GM10847 (cell line): Measurements from ENCODE around the gene ZNF804B.

Experiments used
- POLR2A ChIP-seq: IDR thresholded peaks from 2 replicates; pipeline ENCODE4 v1.6.1; 2011; ENCODE audit not compliant: insufficient read length; ENCODE audit errors: extremely low read depth

Gene ZNF804B

DNA sequence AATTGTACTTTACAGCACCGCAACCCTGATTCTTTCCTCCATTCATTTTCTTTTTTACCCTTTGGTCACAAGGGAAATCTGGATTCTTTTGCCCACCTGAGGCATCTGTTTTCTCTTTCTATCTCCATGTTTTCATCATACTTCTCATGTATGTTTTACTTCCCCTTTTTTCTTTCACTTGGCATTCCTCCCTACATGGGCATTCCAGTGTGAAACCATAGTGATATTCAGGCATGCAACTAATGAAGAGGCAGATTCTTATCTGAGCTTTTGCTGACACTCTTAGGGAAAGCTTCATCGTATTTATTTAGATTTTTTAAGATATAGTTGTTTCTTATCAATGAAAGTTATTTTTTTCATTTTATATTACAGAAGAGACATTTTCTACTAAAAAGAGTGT, 441.3 kb downstream of the ZNF804B start:
- TF ChIP-seq POLR2A: no peak

DNA sequence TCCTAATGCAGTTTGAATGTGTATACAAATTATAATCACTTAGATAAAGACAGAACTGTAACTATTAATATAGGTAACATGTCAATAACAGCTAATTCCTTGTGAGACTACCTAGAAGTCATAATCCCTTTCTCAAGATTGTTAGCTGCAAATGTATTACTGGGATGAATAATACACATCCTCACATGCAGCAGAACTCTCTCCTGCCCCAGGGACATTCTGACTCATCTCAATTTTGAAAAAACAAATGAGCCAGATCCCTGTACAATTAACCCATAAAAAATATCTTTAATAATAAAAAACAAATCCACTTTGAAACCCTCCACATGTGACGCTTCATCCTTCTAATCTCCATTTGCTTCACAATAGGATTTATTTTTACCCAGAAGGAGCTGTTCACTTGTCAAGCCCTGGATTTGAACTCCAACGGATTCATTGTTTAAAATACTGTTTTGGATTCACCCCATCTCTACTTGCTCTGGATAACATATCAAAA, 464.4 kb downstream of the ZNF804B start:
- no peak for TF ChIP-seq POLR2A

- TF ChIP-seq POLR2A: no peak
Measured at GRCh38 chr7:89238156-89238555, 478.7 kb downstream of the ZNF804B start.

DNA sequence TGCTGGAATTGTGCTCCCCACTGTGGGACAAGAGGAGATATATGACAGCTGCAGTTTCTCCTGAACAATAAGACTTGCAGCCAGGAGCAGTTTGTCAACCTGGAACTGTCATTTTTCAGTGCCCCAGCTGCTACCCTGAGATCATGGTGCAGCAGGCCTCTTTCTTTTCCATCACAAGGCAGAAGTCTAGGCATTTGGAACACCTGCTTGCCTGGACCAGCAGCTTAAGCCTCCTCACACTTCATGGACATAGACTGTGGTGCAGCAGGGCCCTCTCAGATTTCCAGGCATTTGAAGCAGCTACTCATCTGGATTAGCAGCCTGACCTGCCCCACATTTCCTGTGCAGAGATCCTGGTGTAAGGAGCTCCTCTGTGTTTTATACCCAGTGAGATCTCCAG, 486.7 kb downstream of the ZNF804B start:
- no peak for TF ChIP-seq POLR2A

DNA sequence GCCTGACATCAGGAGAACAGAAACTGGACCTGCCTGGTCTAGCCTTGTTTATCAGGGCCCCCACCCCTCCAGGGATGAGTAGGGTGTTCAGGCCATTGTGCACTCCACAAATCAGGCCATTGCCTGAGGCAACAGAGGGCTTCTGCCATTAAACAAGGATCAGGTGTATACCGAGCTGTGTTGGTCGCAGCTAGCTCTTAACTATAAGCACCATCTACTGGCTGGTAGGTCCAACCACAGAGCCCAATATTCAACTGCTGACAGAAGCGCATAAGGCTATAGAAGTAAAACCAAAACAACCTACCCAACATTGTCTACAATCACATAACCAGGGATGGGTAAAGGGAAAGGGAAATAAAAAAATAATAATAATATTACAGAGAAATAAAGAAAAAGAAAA, 487.7 kb downstream of the ZNF804B start:
- no peak for TF ChIP-seq POLR2A

GRCh38 chr7:89259085-89259484, 499.6 kb downstream of the ZNF804B start:
- TF ChIP-seq POLR2A: no peak

DNA sequence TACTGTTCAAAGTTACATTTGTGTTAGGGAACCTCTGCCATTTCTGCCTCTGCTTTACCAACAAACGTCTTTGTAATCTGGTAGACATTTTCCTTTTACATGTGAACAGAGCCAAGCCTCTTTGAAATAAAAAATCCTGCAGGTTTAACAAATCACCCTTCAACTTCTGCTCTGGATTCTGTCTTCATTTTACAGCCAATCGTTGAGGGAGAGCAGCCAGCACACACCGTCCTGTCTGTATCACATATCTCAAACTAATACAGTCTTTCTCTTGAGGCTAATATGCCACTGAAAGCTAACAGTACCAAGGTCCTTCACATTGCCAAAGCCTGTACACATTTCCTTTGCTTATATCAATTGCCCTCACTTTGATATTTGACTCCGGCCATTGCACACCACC, 504.6 kb downstream of the ZNF804B start:
- TF ChIP-seq POLR2A: no peak

- TF ChIP-seq POLR2A: no peak
Measured at GRCh38 chr7:89265631-89266030, 506.1 kb downstream of the ZNF804B start.

DNA sequence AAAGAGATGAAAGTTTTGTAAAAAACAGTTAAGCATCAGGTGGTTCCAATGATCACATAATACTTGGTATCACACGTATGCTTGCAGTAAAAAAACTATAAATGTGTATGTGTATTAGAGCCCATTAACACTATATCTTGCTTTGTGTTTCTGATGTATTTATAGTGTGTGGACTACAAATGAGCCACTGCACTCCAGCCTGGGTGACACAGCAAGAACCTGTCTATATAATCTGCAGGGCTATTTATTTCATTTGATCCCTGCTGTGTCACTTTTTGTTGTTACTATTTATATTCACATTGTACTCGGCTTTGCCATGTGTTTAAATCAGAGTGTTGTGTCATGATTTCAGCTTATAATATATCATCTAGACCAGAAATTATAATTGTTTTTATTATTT, 523.8 kb downstream of the ZNF804B start:
- TF ChIP-seq POLR2A: no peak

DNA sequence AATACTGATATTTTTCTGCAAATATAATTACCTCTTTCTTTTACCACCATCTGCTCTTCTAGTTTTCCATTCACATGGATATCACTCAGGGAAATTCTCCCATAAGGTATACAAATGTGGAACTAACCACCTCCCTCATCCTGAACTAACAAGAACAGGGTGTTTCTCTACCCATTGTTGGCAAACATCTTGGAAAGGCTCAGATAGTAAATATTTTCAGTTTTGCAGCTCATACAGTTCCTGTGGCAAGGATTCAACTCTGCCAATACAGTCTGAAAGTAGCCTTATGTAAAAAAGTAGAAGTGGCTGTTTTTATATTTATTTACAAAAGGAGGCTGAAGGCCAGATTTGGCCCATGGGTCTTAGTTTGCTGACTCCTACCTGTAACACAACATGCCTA, 549.0 kb downstream of the ZNF804B start:
- TF ChIP-seq POLR2A: no peak

GRCh38 chr7:89311886-89312285, 552.4 kb downstream of the ZNF804B start:
- TF ChIP-seq POLR2A: no peak

DNA sequence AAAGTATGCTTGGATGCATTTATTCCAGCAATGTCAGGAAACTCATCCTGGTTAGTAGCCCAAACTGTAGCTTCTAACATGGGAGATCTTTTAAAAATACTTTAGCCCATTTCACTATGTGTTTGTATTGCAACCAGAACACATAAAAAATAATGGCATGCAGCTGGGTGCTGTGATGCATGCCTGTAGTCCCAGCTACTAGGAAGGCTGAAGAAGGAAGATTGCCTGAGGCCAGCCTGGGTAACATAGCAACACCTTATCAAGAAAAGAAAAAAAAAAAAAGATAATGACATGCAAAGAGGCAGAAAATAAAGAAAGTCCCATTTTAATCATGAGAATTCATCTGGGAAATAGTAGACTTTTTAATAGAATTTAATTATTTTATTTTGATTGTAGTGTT, 553.1 kb downstream of the ZNF804B start:
- no peak for TF ChIP-seq POLR2A

GRCh38 chr7:89316584-89317251, 557.2 kb downstream of the ZNF804B start:
- no peak for TF ChIP-seq POLR2A

- no peak for TF ChIP-seq POLR2A
Measured at GRCh38 chr7:89332026-89332425, 572.5 kb downstream of the ZNF804B start.

GRCh38 chr7:89334797-89335196, 575.3 kb downstream of the ZNF804B start:
- no peak for TF ChIP-seq POLR2A

DNA sequence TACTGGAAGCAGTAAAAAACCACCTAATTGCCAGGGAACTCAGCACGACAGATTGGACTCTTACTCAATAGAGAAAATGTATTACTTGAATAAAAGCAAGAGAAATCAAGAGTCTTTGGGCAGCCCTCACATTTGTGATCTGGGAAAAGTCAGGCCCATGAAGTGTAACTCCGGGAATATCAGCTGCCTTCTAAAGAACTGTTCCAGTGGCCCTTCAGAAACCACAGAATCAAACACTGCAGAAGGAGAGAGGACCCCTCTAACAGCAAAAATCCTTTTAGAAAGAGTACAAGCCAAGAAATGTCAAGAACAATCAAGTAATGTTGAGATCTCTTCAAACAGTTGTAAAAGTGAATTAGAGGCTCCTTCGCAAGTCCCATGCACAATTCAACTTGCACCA, 576.0 kb downstream of the ZNF804B start:
- TF ChIP-seq POLR2A: no peak

DNA sequence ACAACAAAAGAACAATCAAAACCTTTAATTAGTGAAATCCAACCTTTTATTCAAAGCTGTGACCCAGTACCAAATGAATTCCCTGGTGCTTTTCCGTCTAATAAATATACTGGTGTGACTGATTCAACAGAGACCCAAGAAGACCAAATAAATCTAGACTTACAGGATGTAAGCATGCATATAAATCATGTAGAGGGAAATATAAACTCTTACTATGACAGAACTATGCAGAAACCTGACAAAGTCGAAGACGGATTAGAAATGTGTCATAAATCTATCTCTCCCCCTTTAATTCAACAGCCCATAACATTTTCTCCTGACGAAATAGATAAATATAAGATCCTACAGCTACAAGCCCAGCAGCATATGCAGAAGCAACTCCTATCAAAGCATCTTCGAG, 576.6 kb downstream of the ZNF804B start:
- TF ChIP-seq POLR2A: no peak
